Ectodermal cell (in vitro differentiated cells): ENCODE data around the gene GNAL.

ENCODE experiments used
- H3K27ac ChIP-seq: 2 replicates; pipeline ENCODE4 v1.7.0; 2013; ENCODE audit warnings: mild to moderate bottlenecking, low read depth, low read length; ENCODE audit not compliant: insufficient read depth, poor library complexity, severe bottlenecking
- H3K27me3 ChIP-seq: 2 replicates; pipeline ENCODE4 v1.7.0; 2013; ENCODE audit warnings: mild to moderate bottlenecking, low read length; ENCODE audit not compliant: insufficient read depth, control insufficient read depth, poor library complexity, severe bottlenecking
- H3K36me3 ChIP-seq: one replicate; pipeline ENCODE4 v1.7.0; 2013; ENCODE audit warnings: low read length; ENCODE audit not compliant: control insufficient read depth, insufficient read depth
- H3K4me1 ChIP-seq: one replicate; pipeline ENCODE4 v1.7.0; 2013; ENCODE audit warnings: low read length; ENCODE audit not compliant: control insufficient read depth, insufficient read depth
- H3K4me3 ChIP-seq: 2 replicates; pipeline ENCODE4 v1.7.0; 2013; ENCODE audit warnings: low read depth, low read length, control low read depth; ENCODE audit not compliant: insufficient read depth
- H3K9me3 ChIP-seq: 2 replicates; pipeline ENCODE4 v1.7.0; 2013; ENCODE audit warnings: mild to moderate bottlenecking, low read length, moderate library complexity; ENCODE audit not compliant: control insufficient read depth
- WGBS, 2 experiments: methylation state at CpG; one replicate each; pipeline ENCODE4 v1.1.7; 2013; ENCODE audit warnings: missing lambda C conversion rate in 2 of 2; 5-methylcytosine and 5-hydroxymethylcytosine counted together

Gene GNAL

DNA sequence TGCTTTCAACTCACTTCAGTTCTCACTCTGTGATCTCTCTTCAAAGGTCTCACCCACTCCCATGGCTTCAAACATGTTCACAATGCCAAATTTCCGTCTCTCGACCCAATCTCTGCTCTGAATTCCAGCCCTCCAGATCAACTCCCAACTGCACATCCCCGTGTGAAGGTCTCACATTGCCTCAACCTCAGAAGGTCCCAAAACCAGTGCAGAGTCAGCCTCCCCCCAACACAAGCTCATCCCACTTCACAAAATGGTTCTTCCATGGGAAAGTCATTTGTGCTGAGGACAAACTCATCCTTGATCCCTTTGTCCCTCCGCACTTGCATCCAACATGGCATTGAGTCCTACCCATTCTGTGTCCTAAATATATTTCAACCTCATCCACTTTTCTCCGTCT, 31.0 kb upstream of the GNAL start:
- Histone ChIP-seq H3K36me3 (no peaks in the 10 kb centered on the region), H3K4me3 (no peak overlapping the region), H3K9me3 (no peaks in the 10 kb centered on the region), H3K4me1 (no peaks in the 10 kb centered on the region), H3K27me3 (peaks cover 10% of the 10 kb centered on the region), H3K27ac (no peak overlapping the region)
- 93% methylated on average over 5 of the region's 5 CpGs for WGBS, 2 experiments

DNA sequence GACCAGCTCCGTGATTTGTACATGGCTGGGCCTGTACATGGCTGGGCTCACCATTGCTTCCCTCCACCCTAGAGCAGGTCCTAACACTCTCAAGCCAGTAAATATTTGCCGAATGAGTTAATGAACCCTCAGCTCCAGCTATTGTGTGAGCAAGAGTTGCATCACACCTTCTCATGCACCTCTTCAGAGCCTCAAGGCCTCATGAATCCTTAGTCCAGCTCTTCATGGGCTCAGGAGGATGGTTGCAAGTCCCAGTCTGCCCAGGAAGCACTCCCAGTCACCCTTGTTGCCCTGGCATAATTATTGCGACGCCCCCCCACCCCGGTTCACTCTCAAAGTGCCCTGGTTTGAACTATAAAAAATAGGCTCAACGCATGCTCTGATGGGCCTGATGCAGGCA, 30.1 kb upstream of the GNAL start:
- no peaks in the 10 kb centered on the region for H3K9me3 ChIP-seq
- 95 to 96% methylated on average over 6 of the region's 6 CpGs for WGBS, 2 experiments
- H3K27me3 ChIP-seq, result peaks cover 10% of the 10 kb centered on the region
- H3K36me3 ChIP-seq, result no peaks in the 10 kb centered on the region
- H3K4me3 ChIP-seq, result no peak overlapping the region
- H3K4me1 ChIP-seq, result no peaks in the 10 kb centered on the region
- no peak overlapping the region for H3K27ac ChIP-seq

DNA sequence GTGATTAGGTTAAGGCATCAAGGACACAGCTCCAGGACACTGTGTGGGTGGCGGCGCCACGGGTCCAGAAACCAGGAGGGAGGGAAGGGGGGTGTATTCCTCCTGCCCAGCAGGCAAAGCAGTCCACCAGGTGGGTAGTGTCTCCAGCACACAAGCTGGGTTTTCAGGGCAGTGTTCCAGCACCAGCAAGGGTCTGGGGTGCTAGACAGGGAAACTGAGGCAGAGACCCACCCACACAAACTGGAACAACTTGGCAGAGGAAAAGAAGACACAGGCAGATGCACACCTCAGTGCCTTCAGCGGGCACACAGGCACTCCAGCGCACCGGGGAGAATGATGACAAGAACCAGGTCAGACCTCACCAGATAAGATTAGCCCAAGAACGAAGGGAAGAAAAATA, 28.4 kb upstream of the GNAL start:
- H3K9me3 ChIP-seq, result no peaks in the 10 kb centered on the region
- H3K36me3 ChIP-seq, result no peaks in the 10 kb centered on the region
- H3K27me3 ChIP-seq, result no peaks in the 10 kb centered on the region
- no peak overlapping the region for H3K27ac ChIP-seq
- H3K4me3 ChIP-seq, result no peak overlapping the region
- WGBS, 2 experiments, result 94 to 95% methylated on average over 7 of the region's 7 CpGs
- H3K4me1 ChIP-seq, result no peaks in the 10 kb centered on the region

DNA sequence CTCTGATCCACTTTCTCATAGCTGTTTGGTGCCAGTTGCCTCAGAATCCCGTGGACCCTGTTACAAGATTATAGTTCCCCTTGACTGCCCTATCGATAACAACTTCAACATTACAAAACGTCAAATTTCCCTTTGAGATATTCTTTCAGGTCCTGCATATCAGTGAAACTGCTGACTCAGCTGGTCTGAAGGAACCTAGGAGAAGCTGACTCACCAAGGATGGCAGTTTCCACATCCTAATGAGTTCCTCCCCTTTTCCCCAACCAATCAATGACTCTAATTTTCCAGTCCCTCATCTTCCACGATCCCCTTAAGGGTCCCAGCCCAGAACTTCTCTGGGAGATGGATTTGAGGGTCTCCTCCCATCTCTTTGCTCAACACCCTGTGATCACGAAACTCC, 27.6 kb upstream of the GNAL start:
- no peaks in the 10 kb centered on the region for H3K4me1 ChIP-seq
- no peak overlapping the region for H3K27ac ChIP-seq
- H3K4me3 ChIP-seq, result no peak overlapping the region
- H3K36me3 ChIP-seq, result no peaks in the 10 kb centered on the region
- WGBS, 2 experiments, result 87 to 88% methylated on average over 5 of the region's 5 CpGs
- no peaks in the 10 kb centered on the region for H3K9me3 ChIP-seq
- H3K27me3 ChIP-seq, result no peaks in the 10 kb centered on the region

DNA sequence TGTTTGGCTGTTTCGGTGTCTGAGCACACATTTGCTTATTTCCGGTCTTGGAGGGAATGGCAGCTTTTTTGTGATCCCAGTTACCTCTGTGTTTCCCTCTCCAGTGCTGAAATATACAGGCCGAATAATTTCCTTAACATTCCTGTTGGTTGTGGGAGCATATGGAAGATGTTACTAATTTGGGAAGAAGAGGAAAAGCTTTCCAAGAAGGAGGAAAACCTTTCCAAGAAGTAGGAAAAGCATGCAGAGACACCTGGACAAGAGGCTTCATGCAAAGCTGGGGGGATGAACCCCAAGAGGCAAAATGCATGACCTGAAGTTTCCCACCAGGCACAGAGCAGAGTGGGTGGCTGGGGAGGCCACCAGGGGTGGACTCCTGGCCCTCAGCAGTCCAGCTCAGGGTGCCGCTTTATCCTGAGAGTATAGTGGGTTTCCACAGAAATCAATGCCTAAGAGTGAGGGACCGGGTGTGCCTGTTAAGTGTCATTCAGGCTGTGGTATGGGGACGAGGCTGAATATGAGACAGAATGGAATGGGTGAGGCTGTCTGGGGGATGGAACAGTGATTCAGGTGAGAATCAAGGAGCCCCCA, 25.5 kb upstream of the GNAL start:
- no peak overlapping the region for H3K4me3 ChIP-seq
- no peaks in the 10 kb centered on the region for H3K27me3 ChIP-seq
- peaks cover 5% of the 10 kb centered on the region for H3K4me1 ChIP-seq
- no peaks in the 10 kb centered on the region for H3K36me3 ChIP-seq
- 93 to 94% methylated on average over 6 of the region's 6 CpGs for WGBS, 2 experiments
- no peaks in the 10 kb centered on the region for H3K9me3 ChIP-seq
- H3K27ac ChIP-seq, result no peak overlapping the region

DNA sequence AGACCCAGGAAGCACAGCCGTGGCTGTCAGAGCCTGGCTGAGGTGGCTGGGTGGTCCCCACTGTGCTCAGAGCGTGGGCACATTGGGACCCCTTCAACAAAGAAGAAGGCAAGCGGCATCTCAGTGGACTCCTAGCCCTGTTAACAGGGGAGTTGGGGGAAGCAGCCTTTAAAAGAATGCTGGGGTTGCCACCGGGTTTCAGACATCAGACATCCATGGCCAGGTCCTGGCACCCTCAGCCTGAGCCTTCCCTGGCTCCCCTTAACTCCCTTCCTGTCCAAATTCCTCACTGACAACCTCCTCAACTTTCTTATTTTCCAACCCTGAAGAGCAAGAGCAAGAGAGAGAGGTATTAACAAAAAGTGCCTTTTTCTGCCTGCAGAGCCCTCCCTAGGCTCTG, 24.8 kb upstream of the GNAL start:
- Histone ChIP-seq H3K9me3 (no peaks in the 10 kb centered on the region), H3K27ac (no peak overlapping the region), H3K27me3 (no peaks in the 10 kb centered on the region), H3K4me1 (peaks cover 13% of the 10 kb centered on the region), H3K36me3 (no peaks in the 10 kb centered on the region), H3K4me3 (no peak overlapping the region)
- 92 to 93% methylated on average over 4 of the region's 4 CpGs for WGBS, 2 experiments

DNA sequence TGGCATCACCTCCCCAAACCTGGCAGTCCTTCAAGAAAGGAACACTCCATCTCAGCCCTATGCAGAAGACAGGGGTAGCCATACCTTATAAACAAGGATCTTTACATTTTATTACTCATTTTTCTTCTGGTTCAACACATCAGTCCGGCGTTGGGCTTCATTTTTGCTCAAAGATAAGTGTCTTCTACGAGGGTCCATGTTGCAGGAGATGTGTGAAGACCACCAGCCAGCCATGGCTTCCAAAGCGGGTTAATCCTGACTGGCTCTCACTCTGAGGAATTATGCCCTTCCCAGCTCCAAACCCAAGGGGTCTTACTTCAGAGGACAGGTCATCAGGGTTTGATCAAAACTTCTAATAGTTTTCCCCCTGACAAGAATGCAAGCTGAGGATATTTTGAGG, 23.9 kb upstream of the GNAL start:
- H3K4me3 ChIP-seq, result no peak overlapping the region
- 87 to 89% methylated on average over 4 of the region's 4 CpGs for WGBS, 2 experiments
- H3K27ac ChIP-seq, result no peak overlapping the region
- H3K36me3 ChIP-seq, result no peaks in the 10 kb centered on the region
- H3K27me3 ChIP-seq, result no peaks in the 10 kb centered on the region
- H3K4me1 ChIP-seq, result peaks cover 14% of the 10 kb centered on the region
- H3K9me3 ChIP-seq, result no peaks in the 10 kb centered on the region

DNA sequence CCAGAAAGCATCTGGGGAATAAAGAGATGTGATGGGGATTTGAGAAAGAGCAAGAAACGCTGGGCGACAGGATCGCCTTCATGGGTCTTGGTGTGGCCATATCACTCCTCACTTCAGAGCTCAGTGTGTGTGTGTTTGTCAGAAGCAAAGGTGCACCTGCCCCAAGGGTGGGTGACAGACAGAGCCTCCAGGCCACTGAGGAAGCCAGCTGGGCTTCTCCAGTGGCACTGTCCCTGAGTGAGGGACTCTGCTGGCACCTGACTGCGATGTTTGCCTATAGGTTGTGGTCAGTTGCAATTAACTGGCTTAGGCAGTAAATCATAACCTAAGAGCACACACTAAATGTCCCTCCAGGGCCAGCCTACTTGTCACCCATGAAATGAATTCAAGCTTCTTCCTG, 23.5 kb upstream of the GNAL start:
- 81% methylated on average over 4 of the region's 4 CpGs for WGBS, 2 experiments
- Histone ChIP-seq H3K4me3 (no peak overlapping the region), H3K36me3 (no peaks in the 10 kb centered on the region), H3K9me3 (no peaks in the 10 kb centered on the region), H3K27me3 (no peaks in the 10 kb centered on the region), H3K27ac (no peak overlapping the region), H3K4me1 (peaks cover 14% of the 10 kb centered on the region)

DNA sequence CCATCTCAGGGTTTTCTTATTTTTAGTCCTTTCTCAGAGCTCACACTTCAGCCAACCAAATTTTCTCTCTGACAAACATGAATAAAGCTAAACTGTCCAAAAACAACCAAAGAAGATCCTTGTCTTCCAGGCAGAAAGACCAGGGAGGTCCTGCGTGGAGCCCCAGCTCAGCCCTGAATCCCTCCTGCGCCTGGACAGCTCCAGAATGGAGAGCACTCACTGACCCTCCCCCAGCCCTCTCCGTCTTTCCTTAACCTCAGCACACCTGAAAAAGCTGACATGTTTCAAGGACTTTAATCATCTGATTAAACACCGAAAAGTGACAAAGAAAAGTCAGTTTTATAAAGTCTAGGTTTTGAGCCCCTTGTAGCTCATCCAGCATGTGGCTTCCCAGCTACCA, 22.9 kb upstream of the GNAL start:
- Histone ChIP-seq H3K27me3 (no peaks in the 10 kb centered on the region), H3K4me1 (peaks cover 14% of the 10 kb centered on the region), H3K9me3 (no peaks in the 10 kb centered on the region), H3K4me3 (no peak overlapping the region), H3K27ac (no peak overlapping the region), H3K36me3 (no peaks in the 10 kb centered on the region)
- WGBS, 2 experiments, result 66 to 73% methylated on average over 4 of the region's 4 CpGs

DNA sequence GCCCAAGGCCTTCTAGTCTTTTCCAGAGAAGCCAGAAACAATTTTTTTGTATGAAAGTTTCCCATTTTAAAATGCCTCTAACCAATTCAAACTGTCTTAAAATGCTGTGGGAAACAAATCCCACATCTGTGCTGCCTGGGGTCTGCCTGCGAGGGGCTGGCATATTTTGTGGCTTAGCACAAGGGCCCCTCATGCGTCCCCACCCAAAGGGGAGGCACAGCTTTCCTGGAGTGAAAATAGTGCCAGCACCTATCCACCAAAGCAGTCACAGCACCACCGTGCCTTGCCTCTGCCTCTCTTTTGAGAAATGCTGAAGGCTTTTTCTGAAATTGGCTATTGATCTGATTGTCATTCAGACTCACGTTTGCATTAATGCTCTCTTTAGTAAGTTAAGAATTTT, 22.2 kb upstream of the GNAL start:
- Histone ChIP-seq H3K4me3 (no peak overlapping the region), H3K27ac (no peak overlapping the region), H3K36me3 (no peaks in the 10 kb centered on the region), H3K9me3 (no peaks in the 10 kb centered on the region), H3K27me3 (no peaks in the 10 kb centered on the region), H3K4me1 (peaks cover 14% of the 10 kb centered on the region)
- WGBS, 2 experiments, result 86 to 88% methylated on average over 4 of the region's 4 CpGs

DNA sequence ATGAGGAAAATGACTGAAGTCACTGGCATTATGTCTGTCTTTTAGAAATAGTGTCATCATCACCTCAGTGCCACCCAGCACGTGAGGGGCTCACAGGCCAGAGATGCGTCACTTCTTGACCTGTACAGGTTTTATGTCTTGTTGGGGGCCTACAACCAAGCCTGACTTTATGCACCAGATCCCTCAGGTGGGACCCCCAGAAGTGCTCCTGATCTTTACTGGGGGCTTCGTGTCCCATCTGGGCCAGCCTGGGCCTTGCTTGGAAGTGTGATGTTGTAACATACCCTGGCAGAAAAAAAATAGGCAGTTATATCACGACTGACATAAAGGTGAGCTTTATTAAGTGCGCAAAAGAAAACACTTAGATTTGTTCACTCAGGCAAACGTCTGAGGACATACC, 21.5 kb upstream of the GNAL start:
- Histone ChIP-seq H3K27me3 (no peaks in the 10 kb centered on the region), H3K9me3 (no peaks in the 10 kb centered on the region)

More for the DNA sequence above, 21.5 kb upstream of the GNAL start:
- WGBS, 2 experiments, result 90 to 92% methylated on average over 6 of the region's 6 CpGs
- H3K4me3 ChIP-seq, result no peak overlapping the region
- no peaks in the 10 kb centered on the region for H3K36me3 ChIP-seq
- no peak overlapping the region for H3K27ac ChIP-seq
- peaks cover 14% of the 10 kb centered on the region for H3K4me1 ChIP-seq
